DMS153 treated with DMSO at 0.1 percent for 48 hours (cell line): Measurements from ENCODE around the gene CHD8.

Experiments used
- DNase-seq: peaks from one replicate; lab custom pipeline; 2025; ENCODE audit not compliant: unreplicated experiment; lab: John Stamatoyannopoulos, UW

The CHD8 gene

GRCh38 chr14:21440859-21441258, 15.1 kb downstream of the CHD8 start:
- no peak for DNase-seq

DNA sequence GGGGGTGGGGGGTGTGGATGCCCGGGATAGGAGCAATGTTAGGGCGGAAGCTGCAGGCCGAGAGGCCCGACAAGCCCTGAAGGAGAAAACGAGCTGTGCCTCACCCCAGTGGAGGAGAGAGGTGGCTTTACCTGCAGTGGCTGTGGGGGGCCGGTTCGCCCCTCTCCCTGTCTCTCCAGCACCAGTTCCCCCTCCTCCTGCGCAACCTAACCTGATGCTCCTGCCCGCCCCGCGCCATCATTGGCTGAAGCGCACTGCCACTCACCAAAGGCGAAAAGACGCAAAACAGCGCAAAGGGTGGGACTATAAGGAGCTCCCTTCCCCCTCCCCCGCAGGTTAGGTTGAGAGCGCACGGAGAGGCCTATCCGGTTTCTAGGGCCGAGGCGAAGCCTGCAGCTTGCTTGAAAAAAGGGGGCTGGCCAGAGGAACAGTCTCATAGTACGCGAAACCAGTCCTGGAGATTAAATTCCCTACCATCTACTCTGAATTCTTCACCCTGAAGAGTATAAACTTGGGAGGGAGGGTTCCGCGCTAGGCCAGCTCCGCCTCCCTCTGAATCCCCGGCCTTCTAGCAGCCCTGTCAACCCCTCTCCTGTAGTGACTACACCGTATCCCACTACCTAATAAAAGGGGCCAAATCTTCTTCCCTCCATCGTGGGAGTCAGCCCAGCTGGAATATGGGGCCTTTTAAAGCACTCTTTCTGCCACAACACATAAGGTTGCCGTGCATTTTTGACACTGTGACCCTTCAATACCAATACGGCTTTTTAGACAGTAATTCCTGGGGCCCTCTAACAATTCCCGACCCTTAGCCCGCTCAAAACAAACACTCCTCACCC, 18.6 kb downstream of the CHD8 start:
- DNase-seq, result peak; percentile 89

DNA sequence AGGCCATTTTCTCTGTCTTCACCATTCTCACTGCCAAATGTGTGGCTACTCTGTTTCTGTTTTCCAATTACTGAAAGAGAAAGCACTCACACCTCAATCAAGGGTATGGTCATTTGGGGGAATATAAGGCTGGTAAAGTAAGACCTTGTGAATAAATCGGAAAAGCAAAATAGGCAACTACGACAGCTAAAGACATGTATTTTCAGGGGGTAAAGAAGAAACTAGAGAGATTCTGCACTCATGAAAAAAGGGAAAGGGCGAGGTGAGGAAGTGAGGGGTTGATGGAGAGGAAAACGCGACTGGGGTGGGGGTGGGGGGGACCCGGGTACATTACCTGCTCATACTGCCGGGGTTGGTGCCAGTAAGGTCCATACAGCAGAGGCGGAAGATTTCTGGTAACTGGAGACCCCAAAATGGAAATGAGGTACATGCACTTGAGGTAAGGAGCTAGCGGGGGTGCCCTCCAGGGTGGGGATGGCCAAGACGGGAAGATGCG, 19.3 kb downstream of the CHD8 start:
- DNase-seq, result no peak

DNA sequence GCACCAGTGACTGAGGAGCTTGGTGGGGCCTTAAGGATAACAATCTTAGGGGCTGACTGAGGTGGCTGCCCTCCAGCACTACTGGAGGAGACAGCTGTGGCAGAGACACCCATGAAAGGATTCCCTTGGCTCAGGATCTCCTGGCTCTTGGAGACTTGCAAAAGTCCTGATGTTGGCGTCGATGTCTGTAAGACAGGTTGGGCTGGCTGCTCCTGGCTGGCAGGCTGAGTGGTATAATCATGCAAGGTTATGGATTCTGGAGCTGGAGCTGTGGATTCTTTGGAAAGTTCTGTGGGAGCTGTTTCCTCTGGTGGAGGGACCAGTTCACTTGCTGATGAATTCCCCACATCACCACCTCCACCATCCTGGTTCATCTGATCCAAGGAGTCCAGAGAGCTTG, 24.8 kb downstream of the CHD8 start:
- DNase-seq, result no peak

GRCh38 chr14:21428930-21429329, 27.0 kb downstream of the CHD8 start:
- DNase-seq, result no peak

GRCh38 chr14:21426692-21427091, 29.2 kb downstream of the CHD8 start:
- no peak for DNase-seq

GRCh38 chr14:21419528-21419927, 36.4 kb downstream of the CHD8 start:
- DNase-seq, result no peak

DNA sequence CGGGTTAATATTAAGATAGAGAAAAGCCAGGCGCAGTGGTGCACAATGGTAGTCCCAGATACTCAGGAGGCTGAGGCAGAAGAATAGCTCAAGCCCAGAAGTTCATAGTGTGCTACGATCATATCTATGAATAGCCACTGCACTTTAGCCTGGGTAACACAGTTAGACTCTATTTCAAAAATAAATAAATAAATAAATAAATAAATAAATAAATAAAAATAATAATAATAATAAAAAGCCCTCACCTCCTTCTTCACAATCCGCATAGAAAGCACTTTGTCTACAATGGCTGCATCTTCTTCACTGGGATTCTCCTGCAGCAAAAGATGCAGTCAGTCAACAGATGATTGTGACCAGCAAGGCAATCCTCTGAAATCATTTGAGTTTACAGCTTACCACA, 40.6 kb downstream of the CHD8 start:
- no peak for DNase-seq

- DNase-seq, result no peak
Observed at GRCh38 chr14:21414137-21414631, 41.7 kb downstream of the CHD8 start.

GRCh38 chr14:21408147-21408546, 47.8 kb downstream of the CHD8 start:
- no peak for DNase-seq

GRCh38 chr14:21406213-21406612, 49.7 kb downstream of the CHD8 start:
- DNase-seq, result no peak

- no peak for DNase-seq
Observed at GRCh38 chr14:21405097-21405496, 50.8 kb downstream of the CHD8 start.

DNA sequence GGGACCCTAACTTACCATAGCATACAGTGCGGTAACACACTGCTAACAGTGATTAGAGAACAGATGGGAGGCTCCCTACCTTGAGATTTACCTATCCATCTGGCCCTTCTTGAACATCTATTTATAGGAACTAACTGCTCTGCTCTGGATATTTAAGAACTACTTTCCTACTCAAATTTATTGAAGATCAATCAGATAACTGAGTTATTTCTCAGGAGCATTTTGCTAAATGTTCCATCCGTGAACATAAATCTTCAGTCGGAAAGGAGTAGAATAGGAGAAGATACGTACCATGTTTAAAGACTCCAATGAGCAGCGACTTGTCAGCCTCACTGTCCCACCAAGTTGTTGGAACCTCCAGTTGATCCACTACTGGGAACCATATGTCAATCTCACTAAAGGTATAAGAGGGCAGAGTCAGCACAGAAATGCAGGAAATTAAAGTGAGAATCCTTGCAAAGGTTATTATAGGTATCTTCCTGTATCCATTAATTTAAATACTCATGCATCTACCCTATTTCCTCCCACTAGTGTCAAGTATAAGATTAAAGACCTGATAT, 56.5 kb downstream of the CHD8 start:
- no peak for DNase-seq

- DNase-seq, result no peak
Observed at GRCh38 chr14:21398901-21399300, 57.0 kb downstream of the CHD8 start.

DNA sequence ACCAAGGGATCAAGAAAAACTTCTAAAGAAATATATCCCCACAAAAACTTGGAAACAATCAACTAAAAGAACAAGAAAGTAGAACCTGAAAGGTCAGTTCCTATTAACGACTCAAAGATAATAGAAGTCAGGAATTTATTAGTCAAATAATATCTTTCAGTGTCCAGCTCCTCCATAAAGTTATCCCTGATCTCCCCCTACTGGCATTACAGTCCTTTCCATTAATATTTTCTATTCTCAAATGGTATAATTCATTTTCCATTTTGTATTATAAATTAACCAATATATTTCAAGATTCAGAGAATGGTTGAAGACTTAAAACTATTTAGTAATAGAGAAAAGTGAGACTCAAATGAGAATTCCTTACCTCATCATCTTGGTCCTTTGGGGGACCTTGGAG, 60.5 kb downstream of the CHD8 start:
- DNase-seq, result no peak

- DNase-seq, result no peak
Observed at GRCh38 chr14:21385188-21385904, 70.6 kb downstream of the CHD8 start.

GRCh38 chr14:21384494-21384851, 71.5 kb downstream of the CHD8 start:
- DNase-seq, result no peak

GRCh38 chr14:21383848-21384493, 72.0 kb downstream of the CHD8 start, which contains the start of gene SUPT16H:
SUPT16H (minus strand) TSS chr14:21384019; CDS start chr14:21383927, 92 bp downstream.
- peak; percentile 96 for DNase-seq

GRCh38 chr14:21382886-21383847, 72.8 kb downstream of the CHD8 start:
- DNase-seq, result no peak

- no peak for DNase-seq
Observed at GRCh38 chr14:21382095-21382494, 73.8 kb downstream of the CHD8 start.
